CD4-positive, CD25-positive, alpha-beta regulatory T cell (primary cell): ENCODE results near the gene TRIM42. TPM values are rescaled to one million over a fixed set of nuclear protein-coding genes. Genes with fewer than 3 reads are reported as not detected.

Source experiments
- ATAC-seq, 2 donors: fragments of 150-1000 bp; cut with Tn5 transposase; one replicate each; pipeline ENCODE4 v1.10.0; 2021; ENCODE audit warnings: low read depth in 2 of 2, moderate number of reproducible peaks in 2 of 2, moderate library complexity in 1 of 2
- DNase-seq, 3 donors: peaks; one replicate each; pipeline versions ENCODE4 v3.0.0 to v3.0.0-alpha.2; 2012 to 2022; ENCODE audit warnings: mixed read lengths in 1 of 3
- H3K27ac ChIP-seq: one replicate; pipeline ENCODE4 v1.7.0; 2013; ENCODE audit warnings: mild to moderate bottlenecking, low read length; ENCODE audit not compliant: insufficient read depth, poor library complexity, severe bottlenecking
- H3K27me3 ChIP-seq: one replicate; pipeline ENCODE4 v1.7.0; 2013; ENCODE audit warnings: low read length; ENCODE audit not compliant: control insufficient read depth, insufficient read depth
- H3K36me3 ChIP-seq: one replicate; pipeline ENCODE4 v1.7.0; 2013; ENCODE audit warnings: mild to moderate bottlenecking, low read length, moderate library complexity; ENCODE audit not compliant: control insufficient read depth, insufficient read depth
- H3K4me1 ChIP-seq: 2 replicates; pipeline ENCODE4 v1.7.0; 2013; ENCODE audit warnings: mild to moderate bottlenecking, low read length; ENCODE audit not compliant: insufficient read depth, control insufficient read depth, poor library complexity, severe bottlenecking
- H3K4me3 ChIP-seq: one replicate; pipeline ENCODE4 v1.7.0; 2013; ENCODE audit warnings: low read depth, mild to moderate bottlenecking, low read length, moderate library complexity
- H3K9me3 ChIP-seq, 2 experiments: 1 replicate in 1 of 2; 2 replicates in 1 of 2; pipeline ENCODE4 v1.7.0; 2013; ENCODE audit warnings: low read length in 2 of 2, mild to moderate bottlenecking in 1 of 2, moderate library complexity in 1 of 2; ENCODE audit not compliant: control insufficient read depth in 2 of 2
- H3K27ac Mint-ChIP-seq, 3 donors: one replicate each; pipeline ENCODE4 v1.8.0; 2020 to 2022; ENCODE audit warnings: mild to moderate bottlenecking in 3 of 3, mixed read lengths in 3 of 3, moderate library complexity in 2 of 3
- H3K27me3 Mint-ChIP-seq: one replicate; pipeline ENCODE4 v1.8.0; 2022; ENCODE audit warnings: mild to moderate bottlenecking, mixed read lengths
- H3K36me3 Mint-ChIP-seq: one replicate; pipeline ENCODE4 v1.8.0; 2020; ENCODE audit warnings: mixed read lengths
- H3K4me1 Mint-ChIP-seq, 4 donors: one replicate each; pipeline ENCODE4 v1.8.0; 2020 to 2022; ENCODE audit warnings: mixed read lengths in 4 of 4, mild to moderate bottlenecking in 1 of 4
- H3K4me3 Mint-ChIP-seq, 4 donors: one replicate each; pipeline ENCODE4 v1.8.0; 2020 to 2022; ENCODE audit warnings: mild to moderate bottlenecking in 4 of 4, mixed read lengths in 4 of 4, moderate library complexity in 3 of 4
- H3K9me3 Mint-ChIP-seq, 7 donors: one replicate each; pipeline ENCODE4 v1.8.0; 2020 to 2022; ENCODE audit warnings: mixed read lengths in 7 of 7, mild to moderate bottlenecking in 3 of 7, moderate library complexity in 2 of 7
- polyA plus RNA-seq, 4 donors: library from polyadenylated mRNA; unstranded; fragments of 300-500 nt; fragmentation: Illumina TruSeq; gene quantifications; one replicate each; pipeline ENCODE4 v1.2.3, GENCODE V29; 2021
- total RNA-seq: library from RNA; stranded (reverse); gene quantifications from one replicate; pipeline ENCODE4 v1.2.3, GENCODE V29; 2022

The TRIM42 gene
- total and polyA plus RNA-seq, 5 donors from 2014 or later = not detected

- Mint-ChIP-seq H3K36me3 (no peaks in the 10 kb centered on the region), H3K4me3 (no peak overlapping the region), H3K27me3 (no peaks in the 10 kb centered on the region), H3K27ac (no peak overlapping the region), H3K9me3 (peaks cover 0 to 6% (median 0%) of the 10 kb centered on the region in 7 donors), H3K4me1 (no peaks in the 10 kb centered on the region)
- Histone ChIP-seq H3K36me3 (no peaks in the 10 kb centered on the region), H3K27ac (no peak overlapping the region), H3K4me3 (no peak overlapping the region), H3K4me1 (no peaks in the 10 kb centered on the region), H3K27me3 (no peaks in the 10 kb centered on the region), H3K9me3 (no peaks in the 10 kb centered on the region)
- no peak for DNase-seq
- ATAC-seq = no peak
These were observed 47.3 kb downstream of the TRIM42 start for GRCh38 chr3:140724856-140725812.

DNA sequence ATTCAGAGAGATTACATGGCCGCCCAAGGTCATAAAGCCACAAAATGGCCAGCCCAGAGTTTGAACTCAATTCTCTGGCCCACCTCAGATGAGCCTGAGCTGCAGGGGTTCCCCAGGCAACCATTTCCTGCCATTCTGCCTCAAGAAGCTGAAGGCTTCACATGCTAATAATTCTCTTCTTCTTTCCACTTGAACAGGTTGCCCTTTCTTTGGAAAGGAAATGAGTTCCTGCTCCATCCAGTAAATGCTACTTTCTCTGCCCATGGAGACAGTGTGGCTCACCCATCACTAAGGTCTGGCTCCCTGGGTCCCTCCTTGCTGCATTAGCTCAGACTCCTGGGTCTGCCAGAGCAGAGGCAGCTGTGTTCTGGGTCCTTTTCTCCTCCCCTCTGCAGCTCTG lies 48.2 kb downstream of the TRIM42 start:
- H3K27ac ChIP-seq = no peak overlapping the region

GRCh38 chr3:140727886-140728285 lies 50.0 kb downstream of the TRIM42 start:
- Mint-ChIP-seq H3K36me3 (no peaks in the 10 kb centered on the region), H3K4me1 (no peaks in the 10 kb centered on the region), H3K9me3 (peaks cover 0 to 7% (median 2%) of the 10 kb centered on the region in 7 donors), H3K27ac (no peak overlapping the region), H3K27me3 (peaks cover 9% of the 10 kb centered on the region), H3K4me3 (no peak overlapping the region)
- no peaks in the 10 kb centered on the region for H3K27me3 ChIP-seq
- H3K4me3 ChIP-seq = no peak overlapping the region
- ATAC-seq (no peak), DNase-seq (no peak)
- no peaks in the 10 kb centered on the region for H3K9me3 ChIP-seq
- no peak overlapping the region for H3K27ac ChIP-seq
- no peaks in the 10 kb centered on the region for H3K4me1 ChIP-seq
- no peaks in the 10 kb centered on the region for H3K36me3 ChIP-seq

More for the DNA sequence above, 48.2 kb downstream of the TRIM42 start:
- Histone ChIP-seq H3K4me3 (no peak overlapping the region), H3K9me3 (no peaks in the 10 kb centered on the region), H3K27me3 (no peaks in the 10 kb centered on the region), H3K36me3 (no peaks in the 10 kb centered on the region), H3K4me1 (no peaks in the 10 kb centered on the region)
- Mint-ChIP-seq H3K9me3 (peaks cover 0 to 7% (median 0%) of the 10 kb centered on the region in 7 donors), H3K27me3 (no peaks in the 10 kb centered on the region), H3K4me1 (no peaks in the 10 kb centered on the region), H3K27ac (no peak overlapping the region), H3K36me3 (no peaks in the 10 kb centered on the region), H3K4me3 (no peak overlapping the region)
- DNase-seq (no peak), ATAC-seq (no peak)

DNA sequence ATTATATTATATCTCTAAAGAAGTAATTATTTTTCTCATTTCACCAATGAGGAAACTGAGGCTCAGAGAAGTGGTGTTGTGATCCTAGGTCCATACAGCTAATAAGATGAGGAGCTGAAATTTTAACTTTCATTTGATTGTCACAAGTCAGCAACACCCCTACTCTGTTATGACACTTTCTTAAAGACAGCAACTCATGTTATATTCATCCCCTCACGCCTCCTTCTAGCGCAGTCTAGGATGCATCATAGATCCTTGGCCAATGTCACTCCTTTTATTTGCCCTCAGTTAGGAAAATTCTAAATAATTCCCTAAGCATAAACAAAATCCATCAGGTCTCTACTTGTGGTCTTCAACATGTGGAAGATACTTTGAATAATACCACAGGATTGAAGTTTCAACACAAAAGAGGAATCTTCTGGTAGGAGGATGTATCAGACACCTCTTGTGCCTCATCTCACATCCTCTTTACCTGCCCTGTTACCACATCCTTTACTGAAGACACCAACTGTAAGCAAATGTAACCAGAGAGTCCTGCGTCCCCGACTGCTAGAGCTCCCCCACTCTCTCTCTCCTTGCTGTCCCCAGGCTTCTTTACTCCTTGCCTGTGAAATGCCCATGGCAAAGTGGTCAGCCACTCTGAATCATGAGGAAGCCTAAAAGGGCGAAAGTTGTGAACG lies 53.7 kb downstream of the TRIM42 start:
- no peak overlapping the region for H3K4me3 ChIP-seq
- DNase-seq = peak in 1 of 3 donors; percentile 16
- Mint-ChIP-seq H3K36me3 (no peaks in the 10 kb centered on the region), H3K4me1 (no peaks in the 10 kb centered on the region), H3K27ac (no peak overlapping the region), H3K4me3 (no peak overlapping the region), H3K27me3 (peaks cover 9% of the 10 kb centered on the region), H3K9me3 (peaks cover 0 to 4% (median 2%) of the 10 kb centered on the region in 7 donors)
- H3K4me1 ChIP-seq = no peaks in the 10 kb centered on the region
- no peak for ATAC-seq
- H3K27ac ChIP-seq = no peak overlapping the region
- H3K27me3 ChIP-seq = no peaks in the 10 kb centered on the region
- no peaks in the 10 kb centered on the region for H3K9me3 ChIP-seq
- no peaks in the 10 kb centered on the region for H3K36me3 ChIP-seq

- no peak for ATAC-seq
These were observed 55.8 kb downstream of the TRIM42 start for GRCh38 chr3:140733623-140734022.

GRCh38 chr3:140736863-140737460 lies 59.1 kb downstream of the TRIM42 start:
- no peaks in the 10 kb centered on the region for H3K4me1 Mint-ChIP-seq
- no peak overlapping the region for H3K27ac Mint-ChIP-seq
- H3K27ac ChIP-seq = no peak overlapping the region
- ATAC-seq (no peak), DNase-seq (no peak)
- no peaks in the 10 kb centered on the region for H3K4me1 ChIP-seq
- H3K4me3 Mint-ChIP-seq = no peak overlapping the region
- no peaks in the 10 kb centered on the region for H3K36me3 ChIP-seq
- H3K9me3 Mint-ChIP-seq = peaks cover 0 to 5% (median 1%) of the 10 kb centered on the region in 7 donors
- H3K36me3 Mint-ChIP-seq = no peaks in the 10 kb centered on the region
- H3K9me3 ChIP-seq = no peaks in the 10 kb centered on the region
- H3K27me3 ChIP-seq = peaks cover 3% of the 10 kb centered on the region
- H3K4me3 ChIP-seq = no peak overlapping the region
- peaks cover 18% of the 10 kb centered on the region for H3K27me3 Mint-ChIP-seq

More at GRCh38 chr3:140733623-140734022, 55.8 kb downstream of the TRIM42 start:
- Histone ChIP-seq H3K36me3 (no peaks in the 10 kb centered on the region), H3K9me3 (no peaks in the 10 kb centered on the region), H3K27me3 (peaks cover 3% of the 10 kb centered on the region), H3K4me3 (no peak overlapping the region), H3K4me1 (no peaks in the 10 kb centered on the region), H3K27ac (no peak overlapping the region)
- Mint-ChIP-seq H3K9me3 (peaks cover 0 to 3% (median 0%) of the 10 kb centered on the region in 7 donors), H3K4me3 (no peak overlapping the region), H3K36me3 (no peaks in the 10 kb centered on the region), H3K27me3 (peaks cover 15% of the 10 kb centered on the region), H3K27ac (no peak overlapping the region), H3K4me1 (no peaks in the 10 kb centered on the region)
- no peak for DNase-seq

DNA sequence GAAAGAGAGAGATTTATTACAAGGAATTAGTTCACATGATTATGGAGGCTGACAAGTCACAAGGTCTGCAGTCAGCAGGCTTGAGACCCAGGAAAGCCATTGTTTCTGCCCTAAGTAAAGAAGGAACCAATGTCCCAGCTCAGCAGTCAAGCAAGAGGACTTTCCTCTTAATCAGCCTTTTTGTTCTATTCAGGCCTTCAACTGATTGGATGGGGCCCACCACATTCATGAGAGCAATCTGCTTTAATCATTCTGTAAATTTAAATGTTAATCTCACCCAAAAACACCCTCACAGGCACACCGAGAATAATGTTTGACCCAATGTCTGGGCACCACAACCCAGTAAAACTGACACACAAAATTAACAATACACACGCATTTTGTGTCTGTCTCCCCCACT lies 64.3 kb downstream of the TRIM42 start:
- Histone ChIP-seq H3K27me3 (peaks cover 6% of the 10 kb centered on the region), H3K4me3 (no peak overlapping the region), H3K27ac (no peak overlapping the region), H3K9me3 (no peaks in the 10 kb centered on the region), H3K36me3 (no peaks in the 10 kb centered on the region), H3K4me1 (no peaks in the 10 kb centered on the region)
- Mint-ChIP-seq H3K4me3 (no peak overlapping the region), H3K36me3 (no peaks in the 10 kb centered on the region), H3K4me1 (no peaks in the 10 kb centered on the region), H3K27me3 (peaks cover 11% of the 10 kb centered on the region), H3K27ac (no peak overlapping the region), H3K9me3 (peaks cover 0 to 5% (median 0%) of the 10 kb centered on the region in 7 donors)
- ATAC-seq = no peak
- no peak for DNase-seq
